HG03575 (cell line): ENCODE results near the gene LBHD1.
"Not testable (repeated sequence)": the region's sequence is repeated elsewhere in the genome, so short reads cannot be mapped to it uniquely, and the experiment has no call there.

Experiments used
- ATAC-seq: cut with Tn5 transposase; IDR thresholded peaks from one replicate; pipeline ENCODE4 v1.9.1; 2021; ENCODE audit not compliant: unreplicated experiment, insufficient number of reproducible peaks, low FRiP score; ENCODE audit errors: extremely low read depth

LBHD1 gene

DNA sequence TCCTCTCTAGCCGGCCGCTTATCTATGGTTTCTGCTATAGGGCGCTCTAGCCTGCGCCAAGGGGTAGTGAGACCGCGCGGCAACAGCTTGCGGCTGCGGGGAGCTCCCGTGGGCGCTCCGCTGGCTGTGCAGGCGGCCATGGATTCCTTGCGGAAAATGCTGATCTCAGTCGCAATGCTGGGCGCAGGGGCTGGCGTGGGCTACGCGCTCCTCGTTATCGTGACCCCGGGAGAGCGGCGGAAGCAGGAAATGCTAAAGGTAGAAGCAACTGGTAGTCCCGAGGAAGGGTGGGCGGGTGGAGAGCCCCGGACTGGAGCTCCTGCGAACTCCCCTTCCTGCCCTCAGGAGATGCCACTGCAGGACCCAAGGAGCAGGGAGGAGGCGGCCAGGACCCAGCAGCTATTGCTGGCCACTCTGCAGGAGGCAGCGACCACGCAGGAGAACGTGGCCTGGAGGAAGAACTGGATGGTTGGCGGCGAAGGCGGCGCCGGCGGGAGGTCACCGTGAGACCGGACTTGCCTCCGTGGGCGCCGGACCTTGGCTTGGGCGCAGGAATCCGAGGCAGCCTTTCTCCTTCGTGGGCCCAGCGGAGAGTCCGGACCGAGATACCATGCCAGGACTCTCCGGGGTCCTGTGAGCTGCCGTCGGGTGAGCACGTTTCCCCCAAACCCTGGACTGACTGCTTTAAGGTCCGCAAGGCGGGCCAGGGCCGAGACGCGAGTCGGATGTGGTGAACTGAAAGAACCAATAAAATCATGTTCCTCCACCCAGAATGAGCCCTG lies at the start of gene LBHD1, which contains the start of gene UQCC3:
TSS of gene LBHD1 (minus strand) at position 660 of the 782 bp plus-strand sequence. CDS start 2,236 bp downstream, outside the sequence.
TSS of gene UQCC3 (plus strand) at position 66 of the 782 bp plus-strand sequence. CDS start at position 139, 73 bp downstream.
- ATAC-seq: no peak

DNA sequence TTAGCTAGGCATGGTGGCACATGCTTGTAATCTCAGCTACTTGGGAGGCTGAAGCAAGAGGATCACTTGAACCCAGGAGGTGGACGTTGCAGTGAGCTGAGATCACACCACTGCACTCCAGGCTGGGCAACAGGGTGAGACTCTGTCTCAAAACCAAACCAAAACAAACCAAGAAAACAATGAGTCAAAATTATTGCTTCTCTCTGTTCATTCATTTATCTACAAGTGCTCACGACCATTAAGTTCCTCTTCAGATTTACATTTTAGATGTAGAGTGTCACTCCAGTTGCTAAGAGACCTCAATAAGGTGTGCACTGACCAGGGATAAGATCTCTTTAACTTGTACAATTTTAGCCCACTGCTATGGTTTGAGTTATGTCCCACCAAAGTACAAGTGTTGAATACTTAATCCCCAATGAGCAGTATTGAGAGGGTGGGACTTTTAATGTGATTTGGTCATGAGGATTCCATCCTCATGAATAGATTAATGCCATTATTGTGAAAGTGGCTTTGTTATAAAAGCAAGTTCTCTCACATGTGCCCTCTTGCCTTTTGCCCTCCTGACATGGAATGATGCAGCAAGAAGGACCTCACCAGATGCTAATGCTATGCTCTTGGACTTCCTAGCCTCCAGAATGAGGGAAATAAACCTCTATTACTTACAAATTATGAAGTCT lies 47.4 kb upstream of the LBHD1 start:
- no peak for ATAC-seq

DNA sequence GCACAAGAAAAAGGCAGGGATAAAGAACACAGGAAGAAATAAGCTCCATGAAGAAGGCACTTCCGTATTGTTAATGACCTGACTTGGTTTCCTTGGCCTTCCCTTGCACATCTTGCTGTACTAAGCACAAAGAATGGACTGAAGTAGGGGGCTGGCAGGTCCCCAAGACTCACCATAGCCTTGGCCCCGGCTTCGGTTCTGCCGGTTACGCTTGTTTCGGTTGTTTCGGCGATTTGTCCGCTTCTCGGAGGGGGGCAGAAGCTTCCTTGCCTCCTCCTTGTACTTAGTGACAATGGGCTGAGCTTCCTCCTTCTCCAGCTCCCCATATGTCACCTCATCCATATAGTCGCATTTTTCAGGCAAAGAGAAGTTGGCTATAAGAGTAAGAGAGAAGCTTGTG lies 44.7 kb upstream of the LBHD1 start:
- ATAC-seq: no peak

DNA sequence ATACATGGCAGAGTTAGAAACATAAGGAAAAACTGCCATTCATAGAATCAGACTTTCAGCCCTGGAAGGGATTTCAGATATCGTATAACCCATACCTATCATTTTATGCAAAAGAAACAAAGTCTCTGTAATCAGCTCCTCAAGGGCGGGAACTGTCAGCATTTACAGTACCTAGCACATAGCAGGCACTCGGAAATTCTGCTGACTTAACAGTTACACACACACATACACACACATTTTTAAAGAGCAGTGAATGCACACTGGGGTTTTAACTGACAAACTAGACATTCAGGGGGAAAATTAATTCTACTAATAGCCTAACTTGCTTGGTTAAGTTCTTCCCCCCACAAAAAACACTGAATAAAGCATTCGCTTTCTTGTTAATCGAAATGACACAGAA lies 44.1 kb upstream of the LBHD1 start:
- no peak for ATAC-seq

DNA sequence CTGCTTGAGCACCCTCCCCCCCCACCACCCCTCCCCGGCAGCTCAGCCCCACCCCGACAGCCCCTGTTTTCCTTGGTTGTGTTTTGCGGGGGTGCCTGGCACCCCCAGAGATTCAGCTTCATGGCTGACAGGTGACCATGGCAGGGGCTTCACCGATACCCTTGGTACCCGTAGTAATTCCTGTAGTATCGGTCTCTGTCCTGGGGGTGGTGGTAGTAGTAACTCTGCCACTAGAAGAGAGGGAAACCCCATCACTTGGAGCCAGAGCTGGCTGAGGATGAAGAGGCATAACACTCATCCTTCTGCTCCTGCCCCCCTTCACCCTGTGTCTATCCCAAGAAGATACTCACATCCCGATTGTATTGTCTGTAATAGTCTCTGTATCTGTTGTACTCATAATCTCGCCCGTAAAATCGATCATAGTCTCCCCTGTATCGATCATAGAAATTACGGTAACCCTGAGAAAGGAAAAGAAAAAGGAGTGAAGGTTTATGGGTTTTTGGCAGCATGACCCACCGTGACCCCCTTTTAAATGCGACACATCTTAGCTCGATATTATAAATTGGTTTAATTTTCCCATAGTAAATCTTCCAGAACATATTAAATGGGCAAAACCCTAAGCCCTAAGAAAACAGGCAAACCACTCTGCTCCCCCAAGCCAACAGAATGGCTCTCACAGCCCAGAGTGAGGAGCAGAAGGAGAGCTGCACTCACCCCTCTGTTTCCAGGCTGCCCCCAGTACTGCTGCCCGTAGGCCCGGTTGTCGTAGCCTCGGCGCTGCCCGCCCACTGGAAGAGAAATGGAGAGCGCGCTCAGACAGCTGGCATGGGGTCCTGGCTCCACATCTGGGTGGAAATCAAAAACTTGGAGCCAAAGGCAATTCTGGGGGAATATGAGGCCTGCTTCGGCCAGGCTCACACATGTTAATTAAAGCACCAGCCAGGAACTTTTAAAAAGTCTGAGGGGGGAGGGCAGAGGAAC lies 43.4 kb upstream of the LBHD1 start:
- ATAC-seq: no peak

DNA sequence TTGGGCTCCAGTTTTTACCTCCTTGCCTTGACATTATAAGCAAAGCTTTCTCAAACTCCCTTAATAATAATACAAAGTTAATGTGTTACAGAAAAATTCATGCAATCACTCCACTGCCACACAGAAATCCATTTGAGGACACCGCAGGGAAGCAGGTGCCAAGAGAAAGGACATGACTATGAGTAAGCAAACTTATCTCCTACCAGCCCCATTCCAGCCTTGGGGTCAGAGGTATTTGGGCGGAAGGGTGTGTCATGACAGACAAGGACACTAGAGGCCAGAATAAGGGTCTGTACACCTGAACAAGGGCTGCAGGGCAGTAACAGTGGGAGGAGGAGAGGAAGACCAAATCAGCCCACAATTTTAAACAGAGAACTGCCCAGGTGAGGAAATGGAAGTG lies 41.3 kb upstream of the LBHD1 start:
- ATAC-seq: no peak

DNA sequence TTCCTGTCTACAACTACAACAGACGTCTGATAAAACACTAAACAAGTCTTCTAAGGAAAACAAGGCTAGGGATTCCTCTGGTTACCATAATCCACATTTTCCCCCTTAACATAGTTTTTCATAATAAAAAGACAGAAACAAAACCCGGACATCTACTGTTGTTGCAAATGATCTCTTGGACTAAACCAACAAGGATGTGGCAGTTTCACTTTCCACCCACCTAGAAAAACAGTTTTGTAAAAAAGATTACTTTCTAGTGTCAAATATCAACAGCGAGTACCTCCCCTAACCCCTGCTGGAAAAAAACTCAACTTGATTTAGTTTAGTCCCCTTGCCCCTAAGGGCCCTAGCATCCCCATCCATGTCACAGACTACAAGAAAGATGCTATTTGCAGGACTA lies 40.8 kb upstream of the LBHD1 start:
- ATAC-seq: no peak

DNA sequence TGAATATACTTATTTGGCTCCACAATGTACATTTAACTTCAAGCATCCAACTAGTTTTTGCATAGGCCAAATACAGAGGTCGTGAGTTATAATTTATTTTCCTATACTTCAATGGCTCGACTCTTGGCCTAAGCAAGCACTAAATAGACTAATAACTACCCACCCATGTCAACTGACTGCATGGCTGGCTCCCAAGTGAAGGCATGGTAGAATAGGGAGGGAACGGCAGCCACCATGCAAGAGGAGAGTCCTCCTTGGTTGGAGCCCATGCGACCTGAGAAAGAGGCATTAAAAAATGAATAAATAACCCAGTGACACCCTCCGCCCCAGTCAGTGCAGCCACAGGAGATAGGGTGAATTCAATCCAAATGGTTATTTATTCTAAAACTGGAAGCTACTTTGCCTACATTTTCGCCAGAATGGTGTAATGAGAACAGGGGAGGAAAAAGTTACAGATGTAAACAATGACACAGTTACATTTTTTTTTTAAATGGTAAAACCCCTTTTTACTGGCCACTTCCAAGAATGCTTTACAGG lies 40.3 kb upstream of the LBHD1 start:
- ATAC-seq: no peak

DNA sequence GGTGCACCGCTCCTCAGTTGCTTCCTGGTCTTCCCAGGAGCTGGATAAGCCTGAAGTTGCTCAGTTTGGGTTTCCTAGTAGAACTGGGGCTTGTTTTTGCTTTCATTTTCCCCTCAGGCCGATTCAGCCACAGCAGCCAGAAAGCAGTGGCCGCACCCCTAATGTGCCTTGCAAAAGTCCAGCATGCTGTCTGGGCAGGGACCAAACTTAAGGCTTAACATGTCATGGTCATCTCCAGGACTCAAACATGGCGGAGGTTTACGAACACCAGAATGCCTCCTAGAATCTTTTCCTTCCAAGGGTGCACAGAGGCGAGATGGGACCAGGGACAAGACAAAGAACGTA lies 37.9 kb upstream of the LBHD1 start:
- no peak for ATAC-seq

DNA sequence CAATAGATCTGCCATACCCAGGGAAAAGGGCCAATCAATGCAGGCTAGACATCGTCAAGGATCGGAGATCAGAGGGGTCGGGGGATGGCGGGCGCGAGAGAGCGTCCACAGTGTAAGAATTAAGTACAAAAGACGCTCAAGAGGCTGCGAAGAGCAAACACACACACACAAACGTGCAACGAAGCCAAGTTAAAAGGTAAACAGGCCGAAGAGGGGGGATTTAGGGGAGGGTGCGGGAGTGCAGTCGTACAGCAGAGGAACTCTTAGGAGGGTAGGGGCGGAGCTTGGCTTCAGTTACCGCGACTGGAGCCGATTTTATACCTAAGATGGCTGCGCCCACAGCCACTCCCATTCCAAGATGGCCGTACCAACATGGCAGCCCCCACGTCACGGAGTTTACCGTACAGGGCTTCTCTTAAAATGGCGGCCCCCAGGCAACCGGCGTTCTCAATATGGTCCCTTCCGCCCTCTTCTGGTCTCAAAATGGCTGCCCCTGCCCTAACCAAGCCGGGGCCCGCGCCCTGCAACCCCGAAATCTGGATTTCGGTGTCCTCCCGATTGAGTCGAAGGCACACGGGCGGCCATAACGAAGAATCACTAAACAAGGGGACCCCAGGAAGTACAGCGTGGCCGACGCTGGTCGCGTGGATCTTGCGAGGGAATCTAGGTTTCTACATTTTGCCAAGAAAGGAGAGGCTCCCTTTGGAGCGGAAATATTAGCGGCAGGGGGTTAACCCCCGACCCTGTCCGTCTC lies 37.4 kb upstream of the LBHD1 start:
- peak; percentile 39 for ATAC-seq

DNA sequence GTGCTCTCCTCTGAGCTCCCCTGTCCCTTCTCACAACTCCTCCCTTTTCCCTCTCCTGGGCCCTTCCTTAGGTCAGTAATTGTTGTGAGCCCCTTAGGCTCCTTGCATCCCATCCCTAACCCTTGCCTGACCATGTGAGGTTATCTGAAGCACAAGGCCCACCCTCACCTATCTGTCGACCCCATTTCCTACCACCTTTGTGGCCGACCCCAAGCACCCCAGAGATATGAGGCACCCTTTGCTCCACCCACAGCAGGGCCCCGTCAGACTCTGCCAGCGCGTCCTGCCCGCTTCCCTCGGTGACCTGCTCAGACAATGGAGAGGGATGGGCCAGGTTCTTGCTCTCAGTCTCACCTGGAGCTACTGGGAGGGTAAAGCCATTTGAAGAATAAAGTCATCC lies 36.7 kb upstream of the LBHD1 start:
- no peak for ATAC-seq

DNA sequence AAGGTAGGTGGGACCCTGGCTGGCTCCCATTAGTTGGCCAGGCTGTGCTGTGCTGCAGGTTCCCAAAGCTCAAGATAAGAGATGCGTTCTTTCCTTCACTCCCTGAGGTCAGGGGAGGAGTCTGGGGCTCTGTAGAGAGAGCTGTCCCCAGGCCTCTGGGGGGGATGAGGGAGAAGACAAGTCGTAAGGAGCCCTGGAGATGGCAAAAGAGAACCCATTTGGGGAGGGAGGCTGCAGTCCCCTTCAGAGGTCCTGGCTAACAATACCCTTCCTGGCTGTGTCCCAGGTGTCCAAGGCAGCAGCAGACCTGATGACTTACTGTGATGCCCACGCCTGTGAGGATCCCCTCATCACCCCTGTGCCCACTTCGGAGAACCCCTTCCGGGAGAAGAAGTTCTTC lies 36.3 kb upstream of the LBHD1 start:
- no peak for ATAC-seq

DNA sequence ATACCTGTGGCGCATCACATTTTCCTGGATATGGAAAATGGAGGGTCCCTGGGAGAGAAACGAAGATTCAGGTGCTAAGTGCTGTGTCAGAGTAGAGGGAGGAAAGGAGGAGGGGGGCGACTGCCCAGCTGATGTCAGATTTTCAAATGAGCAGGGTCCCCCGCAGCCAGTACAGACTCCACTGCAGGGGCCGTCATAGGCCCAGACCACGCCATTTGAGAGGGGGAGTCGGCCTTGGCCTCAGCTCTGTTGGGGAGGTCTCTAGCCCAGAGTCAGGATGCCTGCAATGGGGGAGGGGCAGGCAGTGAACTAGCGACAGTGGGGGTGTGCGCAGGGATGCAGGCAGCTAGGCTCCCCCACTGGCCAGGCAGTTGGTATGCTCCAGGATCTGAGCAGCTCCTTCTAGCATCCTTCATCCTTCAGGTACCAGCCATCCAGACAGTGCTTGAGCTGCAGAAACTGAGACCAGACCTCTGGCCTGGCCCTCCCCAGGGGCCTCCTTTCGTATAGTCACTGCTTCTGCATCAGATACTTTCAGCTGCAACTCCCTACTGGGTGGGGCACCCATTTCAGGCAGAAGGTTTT lies 35.3 kb upstream of the LBHD1 start, which contains the start of the genes BSCL2 and GNG3:
TSS of gene BSCL2 (minus strand) at position 148 of the 585 bp plus-strand sequence. CDS start 229 bp downstream, outside the sequence.
TSS of gene GNG3 (plus strand) at position 400 of the 585 bp plus-strand sequence. CDS start 620 bp downstream, outside the sequence.
- ATAC-seq: no peak

DNA sequence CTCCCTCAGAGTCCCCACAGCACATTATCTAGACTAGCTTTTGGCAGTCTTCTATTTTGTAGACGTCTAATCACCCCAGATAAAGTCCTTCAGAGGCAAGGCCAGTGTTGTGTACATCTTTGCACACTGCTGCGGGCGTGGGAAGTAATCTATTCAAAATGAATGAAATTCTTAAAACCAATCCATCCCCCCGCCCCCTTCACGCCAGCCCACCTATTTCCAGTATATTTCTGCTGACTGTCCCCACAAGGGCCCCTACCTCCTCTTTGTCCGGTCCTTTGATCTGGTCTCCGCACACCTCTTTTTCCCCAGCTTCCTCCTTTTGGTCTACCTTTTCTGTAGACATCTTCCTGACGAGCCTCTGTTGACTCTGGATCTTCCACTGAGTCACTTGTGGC lies 34.8 kb upstream of the LBHD1 start:
- no peak for ATAC-seq

DNA sequence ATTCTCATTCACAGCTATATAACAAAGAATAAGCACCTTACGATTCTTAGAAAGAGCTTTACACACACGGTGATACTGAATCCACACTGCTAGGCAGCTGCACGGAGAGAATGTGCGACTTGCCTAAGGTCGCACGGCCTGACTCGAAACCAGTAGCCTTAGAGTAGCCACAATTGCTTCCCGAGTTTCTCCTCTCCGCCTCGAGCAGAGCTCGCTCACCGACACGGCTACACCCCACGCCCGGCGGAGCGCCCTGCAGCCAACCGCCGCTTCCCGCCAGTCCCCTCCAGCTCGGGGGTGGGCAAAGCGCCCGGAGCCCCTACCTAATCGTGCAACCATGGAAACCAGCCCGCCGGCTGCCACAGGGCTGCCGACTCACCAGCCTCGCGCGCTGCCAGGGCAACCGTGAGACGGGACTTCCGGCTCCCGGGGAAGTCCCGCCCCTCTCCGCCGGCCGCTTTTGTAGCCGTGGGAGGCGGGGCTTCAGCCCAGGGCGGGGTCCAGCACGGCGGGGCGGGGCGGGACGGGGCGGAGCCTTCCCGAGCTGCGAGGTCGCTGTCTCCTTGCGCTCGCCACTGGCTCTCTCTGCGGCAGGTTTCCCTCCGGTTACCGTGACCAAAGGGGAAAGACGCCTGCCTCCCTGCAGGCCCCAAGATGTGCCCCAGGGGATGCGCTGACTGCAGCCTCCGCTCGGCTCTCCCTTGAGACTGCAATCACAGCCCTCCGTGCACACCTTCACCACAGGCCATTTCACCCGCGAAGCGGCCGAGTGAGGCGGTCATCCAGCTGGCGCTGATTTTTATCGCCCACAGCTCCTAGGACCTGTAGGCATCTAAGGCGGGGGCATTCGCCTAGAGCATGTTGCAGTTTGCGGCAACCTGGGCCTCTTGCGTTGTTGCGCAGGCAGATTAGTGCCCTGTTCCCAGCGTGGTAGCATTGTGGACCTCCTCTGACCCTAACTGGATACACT lies 34.1 kb upstream of the LBHD1 start:
- ATAC-seq: no peak

DNA sequence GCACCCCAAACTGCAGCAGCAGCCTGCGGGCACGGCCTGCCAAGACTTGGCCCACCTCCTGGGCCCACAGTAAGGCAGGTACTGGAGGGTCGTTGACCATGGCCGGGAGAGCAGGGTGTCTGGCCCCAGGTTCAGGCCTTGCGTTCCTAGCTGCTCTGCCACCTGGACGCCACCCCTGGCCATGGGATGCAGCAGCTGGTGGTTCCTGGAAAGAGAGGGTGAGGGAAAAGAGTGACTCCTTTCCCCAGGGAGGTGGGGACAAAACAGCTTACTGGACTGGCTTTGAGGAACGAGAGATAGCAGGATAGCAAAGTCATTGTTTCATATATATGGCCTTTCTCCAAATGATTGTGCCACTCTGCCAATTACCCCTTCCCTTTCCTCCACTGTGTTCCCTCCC lies 33.3 kb upstream of the LBHD1 start:
- ATAC-seq: no peak

DNA sequence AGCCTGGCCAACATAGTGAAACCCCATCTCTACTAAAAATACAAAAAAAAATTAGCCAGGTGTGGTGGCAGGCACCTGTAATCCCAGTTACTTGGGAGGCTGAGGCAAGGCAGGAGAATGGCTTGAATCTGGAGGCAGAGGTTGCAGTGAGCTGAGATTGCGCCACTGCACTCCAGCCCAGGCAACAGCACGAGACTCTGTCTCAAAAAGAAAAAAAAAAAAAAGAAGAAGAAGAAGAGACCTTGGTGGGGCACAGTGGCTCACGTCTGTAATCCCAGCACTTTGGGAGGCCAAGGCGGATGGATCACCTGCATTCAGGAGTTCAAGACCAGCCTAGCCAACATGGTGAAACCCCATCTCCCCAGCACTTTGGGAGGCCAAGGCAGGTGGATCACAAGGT lies 31.9 kb upstream of the LBHD1 start:
- not testable (repeated sequence) for ATAC-seq
